ENCODE measurements around the gene AKT1S1.

Gene AKT1S1

GRCh38 chr19:49883094-49883493 is 5.9 kb upstream of the AKT1S1 start:
- no peak for DNase-seq (ENCODE audit: low spot score)

- DNase-seq (ENCODE audit: low spot score), result no peak
Measured at GRCh38 chr19:49882643-49883042, 5.5 kb upstream of the AKT1S1 start.

- no peak for DNase-seq (ENCODE audit: low spot score)
Measured at GRCh38 chr19:49881672-49882394, 4.7 kb upstream of the AKT1S1 start.

- DNase-seq (ENCODE audit: low spot score), result no peak
Measured at GRCh38 chr19:49881186-49881585, 4.0 kb upstream of the AKT1S1 start.

- DNase-seq (ENCODE audit: low spot score), result no peak
Measured at GRCh38 chr19:49880162-49880869, 3.2 kb upstream of the AKT1S1 start.

GRCh38 chr19:49879243-49879963 is 2.2 kb upstream of the AKT1S1 start:
- DNase-seq (ENCODE audit: low spot score), result no peak

GRCh38 chr19:49878744-49879070 is 1.6 kb upstream of the AKT1S1 start:
- DNase-seq (ENCODE audit: low spot score), result no peak

GRCh38 chr19:49877879-49878743 is 956 bp upstream of the AKT1S1 start:
- peak; percentile 98 for DNase-seq (ENCODE audit: low spot score)

GRCh38 chr19:49876422-49877019 is 634 bp downstream of the AKT1S1 start:
- peak; percentile 87 for DNase-seq (ENCODE audit: low spot score)

- no peak for DNase-seq (ENCODE audit: low spot score)
Measured at GRCh38 chr19:49875857-49876421, 1.2 kb downstream of the AKT1S1 start.

GRCh38 chr19:49875177-49875576 is 2.0 kb downstream of the AKT1S1 start:
- DNase-seq (ENCODE audit: low spot score), result no peak

GRCh38 chr19:49874503-49875157 is 2.5 kb downstream of the AKT1S1 start:
- DNase-seq (ENCODE audit: low spot score), result no peak

- no peak for DNase-seq (ENCODE audit: low spot score)
Measured at GRCh38 chr19:49873834-49874233, 3.3 kb downstream of the AKT1S1 start.

GRCh38 chr19:49873129-49873521 is 4.0 kb downstream of the AKT1S1 start:
- no peak for DNase-seq (ENCODE audit: low spot score)

- no peak for DNase-seq (ENCODE audit: low spot score)
Measured at GRCh38 chr19:49872245-49873128, 4.7 kb downstream of the AKT1S1 start.

- DNase-seq (ENCODE audit: low spot score), result no peak
Measured at GRCh38 chr19:49871349-49871985, 5.7 kb downstream of the AKT1S1 start.

- no peak for DNase-seq (ENCODE audit: low spot score)
Measured at GRCh38 chr19:49870309-49870901, 6.8 kb downstream of the AKT1S1 start.

GRCh38 chr19:49869484-49870308 is 7.5 kb downstream of the AKT1S1 start:
- peak; percentile 89 for DNase-seq (ENCODE audit: low spot score)
